Central memory CD8-positive, alpha-beta T cell (primary cell): ENCODE results near the gene UCHL1.

Experiments used
- ATAC-seq: fragments of 150-1000 bp; cut with Tn5 transposase; replicated peaks from 2 replicates; pipeline ENCODE4 v1.10.0; 2022; ENCODE audit warnings: mild to moderate bottlenecking, moderate FRiP score, moderate number of reproducible peaks; ENCODE audit not compliant: poor library complexity, severe bottlenecking; ENCODE audit errors: extremely low read depth
- DNase-seq, 2 donors: peaks; one replicate each; pipeline ENCODE4 v3.0.0; 2021; ENCODE audit warnings: low spot score in 2 of 2
- H3K27ac Mint-ChIP-seq: one replicate; pipeline ENCODE4 v1.8.0; 2022; ENCODE audit warnings: low read depth, mild to moderate bottlenecking, moderate library complexity, mixed read lengths
- H3K27me3 Mint-ChIP-seq: one replicate; pipeline ENCODE4 v1.8.0; 2022; ENCODE audit warnings: mixed read lengths
- H3K36me3 Mint-ChIP-seq: one replicate; pipeline ENCODE4 v1.8.0; 2022; ENCODE audit warnings: mild to moderate bottlenecking, moderate library complexity, mixed read lengths; ENCODE audit not compliant: insufficient read depth
- H3K4me1 Mint-ChIP-seq: one replicate; pipeline ENCODE4 v1.8.0; 2022; ENCODE audit warnings: mixed read lengths
- H3K4me3 Mint-ChIP-seq: one replicate; pipeline ENCODE4 v1.8.0; 2022; ENCODE audit warnings: mild to moderate bottlenecking, moderate library complexity, mixed read lengths
- H3K9me3 Mint-ChIP-seq: one replicate; pipeline ENCODE4 v1.8.0; 2022; ENCODE audit warnings: mixed read lengths

The UCHL1 gene

DNA sequence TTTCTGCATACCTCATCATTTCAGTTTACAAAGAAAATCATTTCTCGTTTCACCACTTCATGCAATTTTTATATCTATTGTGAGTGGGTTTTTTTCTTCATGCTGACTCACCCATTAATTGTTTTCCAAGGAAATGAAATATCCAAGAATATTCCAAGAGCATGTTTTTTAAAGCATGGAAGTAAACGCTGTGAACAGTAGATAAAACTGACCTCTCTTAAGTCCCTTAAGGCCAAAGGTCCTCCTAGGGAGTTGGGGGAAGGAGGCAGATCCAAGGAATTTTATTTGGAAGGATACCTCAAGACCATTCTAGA lies 39.8 kb upstream of the UCHL1 start:
- ATAC-seq, result no peak
- peaks cover 87% of the 10 kb centered on the region for H3K27me3 Mint-ChIP-seq

DNA sequence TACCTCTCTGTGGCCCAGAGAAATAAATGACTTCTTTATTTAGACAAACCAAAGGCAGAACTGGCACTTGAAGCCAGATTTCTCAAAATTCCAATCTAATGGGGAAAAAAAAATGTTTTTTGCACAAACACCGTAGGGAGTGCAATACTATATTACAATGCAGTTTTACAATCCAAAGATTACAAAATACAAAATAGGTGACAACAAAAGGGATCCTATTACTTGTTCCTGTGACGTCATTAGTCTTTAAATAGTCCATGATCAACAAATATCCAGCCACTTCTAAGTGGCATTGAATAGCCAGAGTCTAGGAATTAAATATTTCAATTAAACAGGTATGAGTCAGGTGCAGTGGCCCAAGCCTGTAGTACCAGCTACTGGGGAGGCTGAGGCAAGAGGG lies 39.4 kb upstream of the UCHL1 start:
- ATAC-seq (no peak), DNase-seq (no peak)
- no peaks in the 10 kb centered on the region for H3K4me1 Mint-ChIP-seq
- no peak overlapping the region for H3K27ac Mint-ChIP-seq
- no peaks in the 10 kb centered on the region for H3K36me3 Mint-ChIP-seq
- no peak overlapping the region for H3K4me3 Mint-ChIP-seq
- H3K9me3 Mint-ChIP-seq, result no peaks in the 10 kb centered on the region
- peaks cover 83% of the 10 kb centered on the region for H3K27me3 Mint-ChIP-seq

More for the DNA sequence above, 39.8 kb upstream of the UCHL1 start:
- peak overlapping the region; percentile 63 for H3K4me3 Mint-ChIP-seq
- no peaks in the 10 kb centered on the region for H3K9me3 Mint-ChIP-seq
- no peaks in the 10 kb centered on the region for H3K4me1 Mint-ChIP-seq
- H3K36me3 Mint-ChIP-seq, result no peaks in the 10 kb centered on the region
- DNase-seq, result no peak
- H3K27ac Mint-ChIP-seq, result no peak overlapping the region

DNA sequence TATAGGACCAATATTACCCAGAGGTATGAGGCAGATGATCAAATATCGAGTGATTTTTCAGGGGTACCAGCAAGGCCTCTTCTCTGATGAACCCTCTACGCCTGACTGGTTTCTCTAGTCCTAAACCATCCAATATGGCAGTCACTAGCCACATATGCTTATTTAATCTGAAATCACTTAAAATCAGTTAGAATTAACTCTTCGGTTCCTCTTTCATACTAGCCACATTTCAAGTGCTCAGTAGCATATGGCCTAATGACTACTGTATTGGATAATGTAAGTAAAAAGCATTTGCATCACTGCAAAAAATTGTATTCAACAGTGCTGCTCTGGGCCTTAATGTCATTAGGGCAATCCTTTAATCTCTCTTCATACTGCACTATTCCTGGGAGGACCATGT lies 38.0 kb upstream of the UCHL1 start:
- Mint-ChIP-seq H3K27ac (no peak overlapping the region), H3K4me3 (no peak overlapping the region), H3K27me3 (peaks cover 69% of the 10 kb centered on the region), H3K4me1 (no peaks in the 10 kb centered on the region), H3K9me3 (no peaks in the 10 kb centered on the region), H3K36me3 (no peaks in the 10 kb centered on the region)
- DNase-seq (no peak), ATAC-seq (no peak)

DNA sequence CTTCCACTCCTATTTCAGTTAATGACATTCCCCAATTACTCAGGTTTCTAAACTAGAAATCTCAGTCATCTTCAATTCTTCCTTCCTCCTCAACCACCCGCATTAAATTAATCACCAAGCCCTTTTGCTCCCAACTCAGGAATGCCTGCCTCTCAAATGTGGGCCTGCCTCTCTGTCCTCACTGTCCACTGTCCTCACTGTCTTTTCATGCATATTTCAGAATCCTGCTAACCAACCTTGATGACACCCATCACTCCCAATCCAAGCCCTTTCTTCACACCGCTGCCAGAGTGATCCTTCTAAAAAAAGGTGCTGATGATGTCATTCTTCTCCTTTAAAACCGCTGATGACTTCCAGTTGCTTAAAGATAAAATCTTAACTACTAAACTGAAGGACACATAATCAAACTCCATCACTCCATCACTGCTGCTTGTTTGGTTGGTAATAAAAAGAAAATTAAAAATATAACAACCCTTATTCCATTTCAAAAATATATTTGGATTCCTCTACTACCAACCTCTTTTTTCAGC lies 37.2 kb upstream of the UCHL1 start:
- Mint-ChIP-seq H3K36me3 (no peaks in the 10 kb centered on the region), H3K4me3 (no peak overlapping the region), H3K27ac (no peak overlapping the region), H3K4me1 (no peaks in the 10 kb centered on the region), H3K9me3 (no peaks in the 10 kb centered on the region), H3K27me3 (peaks cover 66% of the 10 kb centered on the region)
- DNase-seq (no peak), ATAC-seq (no peak)

DNA sequence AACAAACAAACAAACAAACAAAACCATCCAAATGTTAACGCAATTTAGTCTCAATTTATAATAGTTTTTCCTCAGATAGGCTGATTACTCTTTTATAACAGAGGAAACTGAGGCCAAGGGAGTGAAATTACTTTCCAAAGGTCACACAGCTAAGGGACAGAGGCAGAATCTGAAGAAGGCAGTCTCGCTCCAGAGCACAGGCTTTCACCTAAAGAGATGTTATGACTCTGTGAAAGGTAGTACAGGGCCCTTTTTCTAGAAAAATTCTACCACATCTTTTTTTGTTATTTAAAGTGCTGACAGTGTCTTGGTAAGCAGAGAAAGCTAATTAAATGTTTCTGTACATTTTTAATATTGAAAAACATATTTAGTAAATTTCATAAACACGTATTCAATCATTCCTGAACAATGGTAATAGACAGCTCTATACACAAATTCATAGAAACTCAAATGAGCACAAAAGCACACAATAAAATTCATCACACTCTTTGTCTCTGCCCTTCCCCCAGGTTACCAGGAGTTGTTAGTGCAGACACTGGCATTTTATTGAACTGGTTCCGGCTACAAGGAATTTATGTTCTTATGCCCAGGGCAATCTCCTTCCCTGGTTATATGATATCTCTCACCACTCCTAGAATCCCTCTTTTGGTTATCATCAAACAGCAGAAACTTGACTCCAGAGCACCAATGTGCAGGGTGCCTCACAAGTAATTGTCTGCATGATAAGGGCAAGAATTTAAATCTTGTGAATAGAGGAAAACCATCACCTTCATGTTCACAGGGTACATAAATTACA lies 34.7 kb upstream of the UCHL1 start:
- DNase-seq (no peak), ATAC-seq (no peak)
- H3K4me1 Mint-ChIP-seq, result no peaks in the 10 kb centered on the region
- H3K36me3 Mint-ChIP-seq, result no peaks in the 10 kb centered on the region
- no peak overlapping the region for H3K4me3 Mint-ChIP-seq
- H3K27me3 Mint-ChIP-seq, result peaks cover 48% of the 10 kb centered on the region
- H3K27ac Mint-ChIP-seq, result no peak overlapping the region
- H3K9me3 Mint-ChIP-seq, result no peaks in the 10 kb centered on the region

DNA sequence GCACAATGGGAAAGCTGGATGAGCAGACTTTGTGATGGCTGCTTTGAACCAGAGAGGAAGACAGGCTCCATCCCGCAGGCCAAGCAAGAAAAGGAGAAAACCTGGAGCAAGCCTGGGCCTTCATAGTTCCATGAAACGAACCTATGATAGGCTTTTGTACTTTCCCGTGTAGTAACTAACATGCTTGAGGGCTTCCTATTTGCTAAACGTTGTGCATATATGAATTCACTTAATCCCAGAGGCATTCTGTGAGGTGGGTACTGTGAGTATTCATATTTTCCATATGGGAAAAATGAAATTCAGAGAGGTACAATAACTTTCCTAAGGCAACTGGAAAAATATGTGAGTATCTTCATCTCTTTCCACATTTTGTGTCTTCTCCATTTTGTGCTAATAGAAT lies 28.8 kb upstream of the UCHL1 start:
- H3K9me3 Mint-ChIP-seq, result no peaks in the 10 kb centered on the region
- H3K4me3 Mint-ChIP-seq, result no peak overlapping the region
- ATAC-seq, result no peak
- no peaks in the 10 kb centered on the region for H3K36me3 Mint-ChIP-seq
- H3K27ac Mint-ChIP-seq, result no peak overlapping the region
- no peak for DNase-seq
- H3K4me1 Mint-ChIP-seq, result no peaks in the 10 kb centered on the region
- H3K27me3 Mint-ChIP-seq, result peaks cover 18% of the 10 kb centered on the region

DNA sequence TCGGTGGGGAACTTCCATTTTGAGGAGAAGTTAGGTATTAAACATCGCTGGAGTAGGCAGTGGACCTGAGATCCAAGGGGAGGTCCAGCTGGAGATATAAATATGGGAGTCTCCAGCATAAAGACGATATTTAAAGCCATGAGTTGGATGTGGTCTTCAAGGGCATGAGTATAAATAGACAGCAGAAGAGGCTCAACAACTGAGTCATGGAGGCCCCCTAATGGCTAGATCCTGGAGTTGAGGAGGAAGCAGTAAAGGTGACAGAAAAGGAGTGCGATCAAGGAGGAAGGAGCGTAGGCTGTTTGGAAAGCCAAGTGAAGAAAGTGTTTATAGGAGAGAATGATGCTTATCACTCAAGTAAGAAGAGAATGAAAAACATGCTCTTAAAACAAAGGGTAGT lies 24.3 kb upstream of the UCHL1 start:
- ATAC-seq (no peak), DNase-seq (no peak)
- no peak overlapping the region for H3K27ac Mint-ChIP-seq
- H3K9me3 Mint-ChIP-seq, result no peaks in the 10 kb centered on the region
- H3K4me1 Mint-ChIP-seq, result no peaks in the 10 kb centered on the region
- no peaks in the 10 kb centered on the region for H3K36me3 Mint-ChIP-seq
- H3K4me3 Mint-ChIP-seq, result no peak overlapping the region
- H3K27me3 Mint-ChIP-seq, result peaks cover 8% of the 10 kb centered on the region

DNA sequence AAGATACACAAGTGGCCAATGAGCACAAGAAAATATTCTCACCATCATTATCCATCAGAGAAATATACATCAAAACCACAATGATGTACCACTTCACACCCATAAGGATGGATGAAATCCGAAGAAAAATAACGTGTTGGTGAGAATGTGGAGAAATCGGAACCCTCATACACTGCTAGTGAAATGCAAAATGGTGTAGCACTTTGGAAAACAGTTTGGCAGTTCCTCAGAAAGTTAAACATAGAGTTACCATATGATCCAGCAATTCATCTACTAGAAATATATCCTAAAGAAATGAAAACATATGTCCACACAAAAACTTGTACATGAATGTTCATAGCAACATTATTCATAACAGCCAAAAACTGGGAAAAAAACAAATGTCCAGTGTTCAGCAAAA lies 23.9 kb upstream of the UCHL1 start:
- H3K9me3 Mint-ChIP-seq, result no peaks in the 10 kb centered on the region
- H3K36me3 Mint-ChIP-seq, result no peaks in the 10 kb centered on the region
- no peaks in the 10 kb centered on the region for H3K4me1 Mint-ChIP-seq
- ATAC-seq (no peak), DNase-seq (no peak)
- peaks cover 3% of the 10 kb centered on the region for H3K27me3 Mint-ChIP-seq
- no peak overlapping the region for H3K4me3 Mint-ChIP-seq
- H3K27ac Mint-ChIP-seq, result no peak overlapping the region

DNA sequence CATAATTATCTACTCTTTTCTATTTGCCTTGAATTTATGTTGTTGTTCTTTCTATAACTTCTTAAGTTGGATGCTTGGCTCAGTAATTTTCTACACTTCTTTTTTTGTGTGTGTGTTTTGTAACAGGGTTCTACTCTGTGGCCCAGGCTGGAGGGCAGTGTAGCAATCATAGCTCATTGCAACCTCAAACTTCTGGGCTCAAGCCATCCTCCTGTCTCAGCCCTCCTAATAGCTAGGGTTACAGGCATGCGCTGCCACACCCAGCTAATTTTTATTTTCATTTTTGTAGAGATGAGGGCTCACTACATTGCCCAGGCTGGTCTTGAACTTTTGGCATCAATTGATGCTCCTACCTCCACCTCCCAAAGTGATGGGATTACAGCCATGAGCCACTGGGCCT lies 20.7 kb upstream of the UCHL1 start:
- no peak for DNase-seq

DNA sequence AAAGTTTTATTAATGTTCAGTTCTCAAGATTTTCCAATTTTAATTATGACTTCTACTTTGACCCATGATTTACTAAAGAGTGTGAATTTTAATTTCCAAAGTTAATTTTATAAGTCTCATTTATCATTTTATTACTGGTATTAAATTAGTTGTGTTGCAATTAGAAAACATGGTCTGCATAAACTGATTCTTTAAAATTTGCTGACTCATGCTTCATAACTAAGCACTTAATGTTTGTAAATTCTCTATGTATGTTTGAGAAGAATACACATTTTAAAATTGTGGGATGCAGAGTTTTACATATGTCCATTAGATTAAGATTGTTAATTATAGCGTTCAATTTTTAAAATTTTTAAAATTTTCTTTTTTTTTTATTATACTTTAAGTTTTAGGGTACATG lies 20.2 kb upstream of the UCHL1 start:
- no peaks in the 10 kb centered on the region for H3K36me3 Mint-ChIP-seq
- DNase-seq (no peak), ATAC-seq (no peak)

More for the DNA sequence above, 20.7 kb upstream of the UCHL1 start:
- no peak for ATAC-seq
- no peak overlapping the region for H3K27ac Mint-ChIP-seq
- H3K4me1 Mint-ChIP-seq, result no peaks in the 10 kb centered on the region
- H3K9me3 Mint-ChIP-seq, result no peaks in the 10 kb centered on the region
- no peaks in the 10 kb centered on the region for H3K36me3 Mint-ChIP-seq
- no peaks in the 10 kb centered on the region for H3K27me3 Mint-ChIP-seq
- H3K4me3 Mint-ChIP-seq, result no peak overlapping the region

DNA sequence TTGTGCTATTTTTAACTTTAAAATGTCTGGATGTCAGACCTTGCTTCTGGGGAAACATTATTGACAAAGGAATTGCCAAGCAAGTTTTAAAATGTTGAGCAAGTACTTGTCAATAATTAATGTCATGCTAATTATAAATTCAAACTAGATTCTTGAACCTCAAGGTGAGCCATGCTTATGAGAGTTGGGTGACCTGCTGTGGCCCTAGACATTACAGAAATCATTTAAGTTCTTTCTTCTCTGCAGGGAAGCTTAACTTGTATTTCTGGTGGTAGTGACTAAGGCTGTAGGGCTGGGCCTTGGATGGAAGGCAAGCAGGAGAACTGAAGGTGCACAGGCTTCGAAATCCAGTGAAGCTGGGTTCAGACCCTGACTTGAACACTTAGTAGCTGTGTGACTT lies 14.8 kb upstream of the UCHL1 start:
- Mint-ChIP-seq H3K36me3 (no peaks in the 10 kb centered on the region), H3K9me3 (no peaks in the 10 kb centered on the region), H3K27ac (no peak overlapping the region), H3K4me1 (no peaks in the 10 kb centered on the region), H3K27me3 (no peaks in the 10 kb centered on the region), H3K4me3 (no peak overlapping the region)
- ATAC-seq (no peak), DNase-seq (no peak)

More for the DNA sequence above, 20.2 kb upstream of the UCHL1 start:
- H3K27ac Mint-ChIP-seq, result no peak overlapping the region
- H3K4me1 Mint-ChIP-seq, result no peaks in the 10 kb centered on the region
- H3K4me3 Mint-ChIP-seq, result no peak overlapping the region
- no peaks in the 10 kb centered on the region for H3K27me3 Mint-ChIP-seq
- no peaks in the 10 kb centered on the region for H3K9me3 Mint-ChIP-seq

DNA sequence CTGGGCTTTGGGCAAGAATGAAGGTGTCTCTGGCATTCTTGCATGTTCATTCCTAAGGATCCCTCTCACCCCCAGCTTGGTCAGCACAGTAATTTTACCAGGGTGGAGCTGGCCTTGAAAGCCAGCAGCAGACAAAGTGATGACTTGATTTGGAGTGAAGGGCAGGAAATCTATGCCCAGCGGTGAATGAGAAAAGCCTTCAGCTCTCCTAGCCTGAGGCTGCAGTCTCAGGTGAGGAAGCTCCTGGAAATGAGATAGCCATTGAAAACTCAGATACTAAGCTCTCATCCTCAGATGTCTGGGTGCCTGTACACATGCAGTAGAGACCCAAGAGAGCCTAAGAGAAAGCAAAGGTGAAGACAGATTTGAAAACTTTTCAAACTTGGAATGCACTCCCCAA lies 10.7 kb upstream of the UCHL1 start:
- no peak for DNase-seq
- no peaks in the 10 kb centered on the region for H3K36me3 Mint-ChIP-seq
- H3K27ac Mint-ChIP-seq, result no peak overlapping the region
- H3K4me3 Mint-ChIP-seq, result no peak overlapping the region
- no peak for ATAC-seq
- H3K9me3 Mint-ChIP-seq, result no peaks in the 10 kb centered on the region
- no peaks in the 10 kb centered on the region for H3K27me3 Mint-ChIP-seq
- H3K4me1 Mint-ChIP-seq, result no peaks in the 10 kb centered on the region

DNA sequence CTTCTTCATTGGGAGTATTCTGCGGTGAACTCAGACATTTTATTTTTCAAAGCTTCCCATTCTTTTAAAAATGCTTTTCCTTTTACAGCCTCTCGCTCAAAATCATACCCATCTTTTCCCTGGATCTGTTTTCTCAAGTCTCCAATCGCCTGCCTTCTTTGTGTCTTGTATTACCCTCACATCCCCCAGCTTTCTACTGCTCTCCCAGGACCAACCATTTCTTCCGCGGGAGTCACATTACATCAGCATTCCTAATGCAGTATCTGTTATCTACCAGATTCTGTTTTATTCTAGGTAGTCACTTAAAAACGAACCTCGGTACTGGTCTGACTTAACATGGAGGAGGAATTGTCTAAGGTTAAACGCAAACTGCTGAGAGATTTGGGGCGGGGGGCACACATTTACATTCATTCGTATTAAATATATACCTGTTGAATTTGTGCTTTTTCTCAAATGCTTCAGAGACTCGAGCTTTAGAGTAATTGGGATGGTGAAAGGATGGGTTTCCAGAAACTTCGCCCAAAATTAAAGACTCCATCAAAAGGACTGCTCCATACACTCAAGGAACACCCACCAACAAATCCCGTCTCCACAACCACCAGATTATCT lies 493 bp upstream of the UCHL1 start:
- H3K36me3 Mint-ChIP-seq, result no peaks in the 10 kb centered on the region
- H3K27ac Mint-ChIP-seq, result no peak overlapping the region
- DNase-seq (no peak), ATAC-seq (no peak)
- H3K4me1 Mint-ChIP-seq, result no peaks in the 10 kb centered on the region
- no peaks in the 10 kb centered on the region for H3K9me3 Mint-ChIP-seq
- no peak overlapping the region for H3K4me3 Mint-ChIP-seq
- peaks cover 46% of the 10 kb centered on the region for H3K27me3 Mint-ChIP-seq
